ENCODE measurements around the gene ANKRD55. TPM values are rescaled to one million over a fixed set of nuclear protein-coding genes. Genes with fewer than 3 reads are reported as not detected.

ANKRD55 gene
- total and polyA plus RNA-seq, 7 donors: 1.8 to 1.9 TPM; not detected in 5

- intact Hi-C loops (cut with DNase I): no loop called here
- no peak for DNase-seq
- H3K36me3 ChIP-seq: no peaks in the 10 kb centered on the region
- no peaks in the 10 kb centered on the region for H3K9me3 ChIP-seq
- no peak for TF ChIP-seq CTCF (IDR thresholded peaks at IDR 0.05)
- TF ChIP-seq EP300 (IDR thresholded peaks at IDR 0.05): no peak
- peak in 1 of 4 donors; percentile 11 for TF ChIP-seq POLR2AphosphoS5 (IDR thresholded peaks at IDR 0.05)
- TF ChIP-seq POLR2A (IDR thresholded peaks at IDR 0.05): no peak
- WGBS, 2 donors: 14 to 26% methylated on average over 1 of the region's 1 CpG
- no peaks in the 10 kb centered on the region for H3K4me1 ChIP-seq
- no peaks in the 10 kb centered on the region for H3K27me3 ChIP-seq
- peak overlapping the region in 2 of 4 donors; percentile 35 to 36 for H3K27ac ChIP-seq
- H3K4me3 ChIP-seq: no peak overlapping the region
These were observed 182.4 kb downstream of the ANKRD55 start for GRCh38 chr5:56050551-56051255.

Small RNAs within 50 kb of the gene (small RNA-seq; reads per million reads assigned to genes)
- gene RNA5SP184 (0 reads per million in 3 donors), gene RNA5SP185 (0 to 0.36 (median 0.11) reads per million in 3 donors), gene RNU6-299P (0 reads per million in 3 donors)

Other genes starting within 250 kb of the ANKRD55 start
- 100 to 1,000 TPM; 206 to 373 (median 311) TPM for gene IL6ST, start 238.4 kb downstream of the ANKRD55 start, total RNA-seq
- gene IL6ST, start 238.4 kb downstream of the ANKRD55 start, polyA plus RNA-seq: 10 to 100 TPM in 2 of 3 donors, 1 to 10 TPM in 1; 7.4 to 37.6 (median 12.0) TPM

All from sigmoid colon (tissue), 7 donors.